Measurements from ENCODE around the gene TMTC2. TPM values are rescaled to one million over a fixed set of nuclear protein-coding genes. Genes with fewer than 3 reads are reported as not detected.

TMTC2 gene
- total and polyA plus RNA-seq, 10 of the 15 experiments (the other 5 are each of a cell fraction or from before 2014, with no cell fraction given), result 0.14 to 9.7 (median 1.2) TPM

DNA sequence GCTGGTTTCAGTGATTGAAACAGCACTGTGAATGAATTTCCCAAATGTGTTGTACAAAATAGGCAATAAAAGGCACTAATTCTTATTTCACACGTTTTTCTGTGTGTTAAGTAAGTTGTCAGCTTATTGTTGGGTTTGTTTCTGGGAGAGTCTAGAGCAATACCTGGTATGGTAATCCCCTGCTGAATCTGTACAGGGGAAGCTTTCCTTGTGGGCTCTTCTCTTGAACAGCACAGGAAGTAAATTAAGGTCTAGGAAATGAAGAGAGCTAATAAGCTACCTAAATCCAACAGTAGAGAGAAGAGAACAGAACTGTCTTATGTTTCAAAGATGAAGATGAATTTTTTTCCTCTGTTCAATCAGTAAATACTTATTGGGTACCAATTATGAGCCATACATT, 406.7 kb downstream of the TMTC2 start:
- ChIA-PET RAD21 (ENCODE audit: unreplicated experiment) (no interaction called here), SMC1A (ENCODE audit: uncharacterized antibody, unreplicated experiment) (no interaction called here), CTCF (no interaction called here), POLR2A (no interaction called here)
- Histone ChIP-seq H3K36me3 (ENCODE audit: control insufficient read depth in 2 of 2, insufficient read depth in 2 of 2, low read length in 1 of 2) (no peaks in the 10 kb centered on the region), H3K27me3 (replicated peaks in 1 of 2; ENCODE audit: control insufficient read depth in 2 of 2, insufficient read depth in 2 of 2, low read length in 1 of 2) (no peaks in the 10 kb centered on the region), H3K4me2 (ENCODE audit: control insufficient read depth, insufficient read depth) (no peak overlapping the region), H3K27ac (ENCODE audit: control insufficient read depth, insufficient read depth) (no peak overlapping the region), H3K4me1 (ENCODE audit: control insufficient read depth, insufficient read depth, low read length) (no peaks in the 10 kb centered on the region), H3K79me2 (ENCODE audit: control insufficient read depth, insufficient read depth, low read length) (no peaks in the 10 kb centered on the region), H3K9ac (ENCODE audit: control insufficient read depth, insufficient read depth, low read length) (no peak overlapping the region), H3K4me3 (no peak overlapping the region), H2AFZ (ENCODE audit: control insufficient read depth, low read depth, low read length) (no peak overlapping the region), H3K9me3 (replicated peaks; ENCODE audit: control insufficient read depth, insufficient read depth, low read length) (no peaks in the 10 kb centered on the region), H4K20me1 (ENCODE audit: control insufficient read depth, insufficient read depth) (no peaks in the 10 kb centered on the region)
- DNase-seq (ENCODE audit: low read depth, low spot score) (no peak), FAIRE-seq (no peak), ATAC-seq (no peak)
- TF ChIP-seq SUPT20H (IDR thresholded peaks at IDR 0.05; ENCODE audit: borderline replicate concordance, control insufficient read depth, low read depth, low read length) (no peak), ZBED1 (IDR thresholded peaks at IDR 0.05; ENCODE audit: borderline replicate concordance) (no peak), FOS (IDR thresholded peaks at IDR 0.05; ENCODE audit: borderline replicate concordance, extremely low read depth, insufficient read length) (no peak), ZNF24 (IDR thresholded peaks at IDR 0.05) (no peak), SRF (IDR thresholded peaks at IDR 0.05; ENCODE audit: low read depth in 2 of 2, low read length in 2 of 2) (no peak), SREBF2 (IDR thresholded peaks at IDR 0.05; ENCODE audit: low read length) (no peak), STAT1 (conservative IDR thresholded peaks at IDR 0.05) (no peak), GATAD2B (conservative IDR thresholded peaks at IDR 0.05; ENCODE audit: low read depth) (no peak), PAX8 (IDR thresholded peaks at IDR 0.05) (no peak), MTA3 (IDR thresholded peaks at IDR 0.05; ENCODE audit: borderline replicate concordance, low read length) (no peak), RAD21 (IDR thresholded peaks at IDR 0.05; ENCODE audit: insufficient read depth, low read depth, low read length) (no peak), POLR2AphosphoS2 (IDR thresholded peaks at IDR 0.05; ENCODE audit: low read depth, low read length) (no peak)
- TF ChIP-seq, protein P1, sequence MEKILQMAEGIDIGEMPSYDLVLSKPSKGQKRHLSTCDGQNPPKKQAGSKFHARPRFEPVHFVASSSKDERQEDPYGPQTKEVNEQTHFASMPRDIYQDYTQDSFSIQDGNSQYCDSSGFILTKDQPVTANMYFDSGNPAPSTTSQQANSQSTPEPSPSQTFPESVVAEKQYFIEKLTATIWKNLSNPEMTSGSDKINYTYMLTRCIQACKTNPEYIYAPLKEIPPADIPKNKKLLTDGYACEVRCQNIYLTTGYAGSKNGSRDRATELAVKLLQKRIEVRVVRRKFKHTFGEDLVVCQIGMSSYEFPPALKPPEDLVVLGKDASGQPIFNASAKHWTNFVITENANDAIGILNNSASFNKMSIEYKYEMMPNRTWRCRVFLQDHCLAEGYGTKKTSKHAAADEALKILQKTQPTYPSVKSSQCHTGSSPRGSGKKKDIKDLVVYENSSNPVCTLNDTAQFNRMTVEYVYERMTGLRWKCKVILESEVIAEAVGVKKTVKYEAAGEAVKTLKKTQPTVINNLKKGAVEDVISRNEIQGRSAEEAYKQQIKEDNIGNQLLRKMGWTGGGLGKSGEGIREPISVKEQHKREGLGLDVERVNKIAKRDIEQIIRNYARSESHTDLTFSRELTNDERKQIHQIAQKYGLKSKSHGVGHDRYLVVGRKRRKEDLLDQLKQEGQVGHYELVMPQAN (conservative IDR thresholded peaks at IDR 0.05), result no peak
- TF ChIP-seq, protein P2, sequence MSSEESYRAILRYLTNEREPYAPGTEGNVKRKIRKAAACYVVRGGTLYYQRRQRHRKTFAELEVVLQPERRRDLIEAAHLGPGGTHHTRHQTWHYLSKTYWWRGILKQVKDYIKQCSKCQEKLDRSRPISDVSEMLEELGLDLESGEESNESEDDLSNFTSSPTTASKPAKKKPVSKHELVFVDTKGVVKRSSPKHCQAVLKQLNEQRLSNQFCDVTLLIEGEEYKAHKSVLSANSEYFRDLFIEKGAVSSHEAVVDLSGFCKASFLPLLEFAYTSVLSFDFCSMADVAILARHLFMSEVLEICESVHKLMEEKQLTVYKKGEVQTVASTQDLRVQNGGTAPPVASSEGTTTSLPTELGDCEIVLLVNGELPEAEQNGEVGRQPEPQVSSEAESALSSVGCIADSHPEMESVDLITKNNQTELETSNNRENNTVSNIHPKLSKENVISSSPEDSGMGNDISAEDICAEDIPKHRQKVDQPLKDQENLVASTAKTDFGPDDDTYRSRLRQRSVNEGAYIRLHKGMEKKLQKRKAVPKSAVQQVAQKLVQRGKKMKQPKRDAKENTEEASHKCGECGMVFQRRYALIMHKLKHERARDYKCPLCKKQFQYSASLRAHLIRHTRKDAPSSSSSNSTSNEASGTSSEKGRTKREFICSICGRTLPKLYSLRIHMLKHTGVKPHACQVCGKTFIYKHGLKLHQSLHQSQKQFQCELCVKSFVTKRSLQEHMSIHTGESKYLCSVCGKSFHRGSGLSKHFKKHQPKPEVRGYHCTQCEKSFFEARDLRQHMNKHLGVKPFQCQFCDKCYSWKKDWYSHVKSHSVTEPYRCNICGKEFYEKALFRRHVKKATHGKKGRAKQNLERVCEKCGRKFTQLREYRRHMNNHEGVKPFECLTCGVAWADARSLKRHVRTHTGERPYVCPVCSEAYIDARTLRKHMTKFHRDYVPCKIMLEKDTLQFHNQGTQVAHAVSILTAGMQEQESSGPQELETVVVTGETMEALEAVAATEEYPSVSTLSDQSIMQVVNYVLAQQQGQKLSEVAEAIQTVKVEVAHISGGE (CRISPR knock-in tag; IDR thresholded peaks at IDR 0.05), result no peak
- TF ChIP-seq, protein P3, sequence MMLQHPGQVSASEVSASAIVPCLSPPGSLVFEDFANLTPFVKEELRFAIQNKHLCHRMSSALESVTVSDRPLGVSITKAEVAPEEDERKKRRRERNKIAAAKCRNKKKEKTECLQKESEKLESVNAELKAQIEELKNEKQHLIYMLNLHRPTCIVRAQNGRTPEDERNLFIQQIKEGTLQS (IDR thresholded peaks at IDR 0.05; ENCODE audit: borderline replicate concordance, extremely low read depth, low read depth, low read length), result no peak
- TF ChIP-seq, protein P4, sequence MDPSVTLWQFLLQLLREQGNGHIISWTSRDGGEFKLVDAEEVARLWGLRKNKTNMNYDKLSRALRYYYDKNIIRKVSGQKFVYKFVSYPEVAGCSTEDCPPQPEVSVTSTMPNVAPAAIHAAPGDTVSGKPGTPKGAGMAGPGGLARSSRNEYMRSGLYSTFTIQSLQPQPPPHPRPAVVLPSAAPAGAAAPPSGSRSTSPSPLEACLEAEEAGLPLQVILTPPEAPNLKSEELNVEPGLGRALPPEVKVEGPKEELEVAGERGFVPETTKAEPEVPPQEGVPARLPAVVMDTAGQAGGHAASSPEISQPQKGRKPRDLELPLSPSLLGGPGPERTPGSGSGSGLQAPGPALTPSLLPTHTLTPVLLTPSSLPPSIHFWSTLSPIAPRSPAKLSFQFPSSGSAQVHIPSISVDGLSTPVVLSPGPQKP (IDR thresholded peaks at IDR 0.05; ENCODE audit: low read depth, low read length), result no peak
- in situ Hi-C loops (cut with MboI) (no loop called here), intact Hi-C loops (cut with micrococcal nuclease; ENCODE audit: unreplicated experiment) (no loop called here)
- 0% methylated on average over 1 of the region's 1 CpG for WGBS (ENCODE audit: insufficient coverage, insufficient replicate concordance, low lambda C conversion rate, missing lambda C conversion rate)
- BruUV-seq (replicated peaks), result no TSS peak

Data from GM12878 (cell line).